ENCODE results near the gene EXOC6B. TPM values are rescaled to one million over a fixed set of nuclear protein-coding genes. Genes with fewer than 3 reads are reported as not detected.
A peak's percentile ranks its signal among the peaks of the same experiment; 100 is the strongest.

EXOC6B gene
- total RNA-seq, 1 donor from 2014 or later, result 46.1 TPM

GRCh38 chr2:72146347-72147302, 679.2 kb downstream of the EXOC6B start:
- Mint-ChIP-seq H3K36me3 (no peaks in the 10 kb centered on the region), H3K9me3 (no peaks in the 10 kb centered on the region), H3K27me3 (peaks cover 78% of the 10 kb centered on the region), H3K4me3 (peak overlapping the region; percentile 93), H3K27ac (peak overlapping the region; percentile 68), H3K4me1 (ENCODE audit: unreplicated experiment) (peaks cover 26% of the 10 kb centered on the region)
- DNase-seq (ENCODE audit: extremely low spot score, unreplicated experiment), result peak; percentile 71
- no peak for TF ChIP-seq CTCF (conservative IDR thresholded peaks at IDR 0.05)

- Mint-ChIP-seq H3K4me3 (peak overlapping the region; percentile 93), H3K4me1 (ENCODE audit: unreplicated experiment) (peaks cover 26% of the 10 kb centered on the region), H3K9me3 (no peaks in the 10 kb centered on the region), H3K36me3 (no peaks in the 10 kb centered on the region), H3K27ac (peak overlapping the region; percentile 68), H3K27me3 (peaks cover 74% of the 10 kb centered on the region)
- DNase-seq (ENCODE audit: extremely low spot score, unreplicated experiment), result peak; percentile 68
- no peak for TF ChIP-seq CTCF (conservative IDR thresholded peaks at IDR 0.05)
Measured at GRCh38 chr2:72145658-72146329, 680.0 kb downstream of the EXOC6B start.

- Mint-ChIP-seq H3K9me3 (no peaks in the 10 kb centered on the region), H3K27me3 (peaks cover 70% of the 10 kb centered on the region), H3K4me1 (ENCODE audit: unreplicated experiment) (peaks cover 25% of the 10 kb centered on the region), H3K4me3 (peak overlapping the region; percentile 93), H3K27ac (peak overlapping the region; percentile 68), H3K36me3 (no peaks in the 10 kb centered on the region)
- TF ChIP-seq CTCF (conservative IDR thresholded peaks at IDR 0.05), result no peak
- DNase-seq (ENCODE audit: extremely low spot score, unreplicated experiment), result no peak
Measured at GRCh38 chr2:72145289-72145657, 680.6 kb downstream of the EXOC6B start.

GRCh38 chr2:72144632-72145288, 681.1 kb downstream of the EXOC6B start:
- Mint-ChIP-seq H3K4me3 (peak overlapping the region; percentile 93), H3K4me1 (ENCODE audit: unreplicated experiment) (peaks cover 20% of the 10 kb centered on the region), H3K36me3 (no peaks in the 10 kb centered on the region), H3K27me3 (peaks cover 65% of the 10 kb centered on the region), H3K27ac (peak overlapping the region; percentile 68), H3K9me3 (no peaks in the 10 kb centered on the region)
- peak; percentile 80 for DNase-seq (ENCODE audit: extremely low spot score, unreplicated experiment)
- TF ChIP-seq CTCF (conservative IDR thresholded peaks at IDR 0.05), result no peak

GRCh38 chr2:72144274-72144631, 681.6 kb downstream of the EXOC6B start:
- Mint-ChIP-seq H3K27ac (no peak overlapping the region), H3K9me3 (no peaks in the 10 kb centered on the region), H3K27me3 (peaks cover 60% of the 10 kb centered on the region), H3K36me3 (no peaks in the 10 kb centered on the region), H3K4me1 (ENCODE audit: unreplicated experiment) (peaks cover 18% of the 10 kb centered on the region), H3K4me3 (peak overlapping the region; percentile 81)
- no peak for TF ChIP-seq CTCF (conservative IDR thresholded peaks at IDR 0.05)
- no peak for DNase-seq (ENCODE audit: extremely low spot score, unreplicated experiment)
